A549 (cell line): ENCODE results near the gene GTF2B. TPM values are rescaled to one million over a fixed set of nuclear protein-coding genes. Genes with fewer than 3 reads are reported as not detected.
"Not testable (repeated sequence)": the region's sequence is repeated elsewhere in the genome, so short reads cannot be mapped to it uniquely, and the experiment has no call there.

Experiments used
- ATAC-seq, 2 experiments: fragments of 200-7000 bp in 1 of 2; fragments of >200 bp in 1 of 2; cut with Nextera tagmentation in 1 of 2; cut with Tn5 transposase in 1 of 2; 3 replicates each; pipeline versions ENCODE4 v1.8.0 to v1.9.1; 2018 to 2020; ENCODE audit warnings: mild to moderate bottlenecking in 1 of 2, moderate library complexity in 1 of 2
- CTCF ChIA-PET: fragments of 300-600 bp; sonication (Branson Sonifier 250); formaldehyde crosslinking; extraction: SDS; loops from one replicate; lab custom pipeline; 2021; ENCODE audit warnings: antibody characterized with exemption, inconsistent platforms; lab: Yijun Ruan, JAX
- POLR2A ChIA-PET: fragments of 350-600 bp; formaldehyde crosslinking; extraction: SDS; loops from one replicate; lab custom pipeline; 2021; ENCODE audit warnings: antibody characterized with exemption, inconsistent platforms; lab: Yijun Ruan, JAX
- DNase-seq, 2 experiments: peaks; one replicate each; pipeline versions ENCODE4 v3.0.0 to v3.0.0-alpha.2; 2011 to 2016; ENCODE audit warnings: low read depth in 1 of 2, low spot score in 1 of 2
- FAIRE-seq: peaks from 2 replicates; lab custom pipeline; 2011; peaks lifted over from hg19 to GRCh38; lab: Jason Lieb, UNC
- H3K27ac ChIP-seq, 2 experiments: fragments of >200 bp; sonication (Bioruptor Twin); formaldehyde crosslinking; 3 replicates each; pipeline ENCODE4 v1.5.1; 2016 to 2017
- H3K4me1 ChIP-seq: fragments of >200 bp; sonication (Bioruptor Twin); formaldehyde crosslinking; 3 replicates; pipeline ENCODE4 v1.6.1; 2016
- H3K4me2 ChIP-seq: fragments of >200 bp; sonication (Bioruptor Twin); formaldehyde crosslinking; 3 replicates; pipeline ENCODE4 v1.6.1; 2016
- H3K4me3 ChIP-seq: fragments of >200 bp; sonication (Bioruptor Twin); formaldehyde crosslinking; 3 replicates; pipeline ENCODE4 v1.5.1; 2016
- H3K9me3 ChIP-seq: fragments of >200 bp; sonication (Bioruptor Twin); formaldehyde crosslinking; 3 replicates; pipeline ENCODE4 v1.6.1; 2016
- BCL3 ChIP-seq: fragments of >200 bp; sonication (Bioruptor Twin); formaldehyde crosslinking; IDR thresholded peaks from 3 replicates; pipeline ENCODE4 v1.6.1; 2016
- BHLHE40 ChIP-seq: IDR thresholded peaks from 2 replicates; pipeline ENCODE4 v1.6.1; 2012; ENCODE audit warnings: low read depth, low read length, inconsistent platforms
- CHD2 ChIP-seq: fragments of 150-350 bp; IDR thresholded peaks from 2 replicates; pipeline ENCODE4 v1.6.1; 2014; ENCODE audit warnings: low read length; ENCODE audit not compliant: partially characterized antibody
- E2F6 ChIP-seq: IDR thresholded peaks from 2 replicates; pipeline ENCODE4 v1.6.1; 2012; ENCODE audit warnings: low read depth, borderline replicate concordance
- EHF ChIP-seq: fragments of 250-450 bp; sonication (Bioruptor Pico); IDR thresholded peaks from 2 replicates; pipeline ENCODE4 v1.5.0; 2020; ENCODE audit warnings: mild to moderate bottlenecking
- HES2 ChIP-seq: fragments of >200 bp; sonication (Bioruptor Twin); formaldehyde crosslinking; IDR thresholded peaks from 2 replicates; pipeline ENCODE4 v1.6.1; 2016
- HEYL ChIP-seq: fragments of 250-450 bp; sonication (Bioruptor Pico); IDR thresholded peaks from 2 replicates; pipeline ENCODE4 v1.8.0; 2021; ENCODE audit warnings: mild to moderate bottlenecking, moderate library complexity
- KDM5A ChIP-seq: fragments of 200-600 bp; sonication (generic); IDR thresholded peaks from 2 replicates; pipeline ENCODE4 v1.6.1; 2016; ENCODE audit warnings: antibody characterized with exemption, mild to moderate bottlenecking
- MAZ ChIP-seq: fragments of 150-350 bp; IDR thresholded peaks from 2 replicates; pipeline ENCODE4 v1.6.1; 2014; ENCODE audit warnings: antibody characterized with exemption, low read depth, low read length, borderline replicate concordance
- NFE2L2 ChIP-seq: fragments of 150-350 bp; conservative IDR thresholded peaks from 2 replicates; pipeline ENCODE4 v1.6.1; 2014; ENCODE audit warnings: low read length
- NPAS2 ChIP-seq: fragments of 250-450 bp; sonication (Bioruptor Pico); IDR thresholded peaks from 2 replicates; pipeline ENCODE4 v1.8.0; 2022; ENCODE audit warnings: mild to moderate bottlenecking, moderate library complexity, borderline replicate concordance
- NR3C1 ChIP-seq: fragments of >200 bp; sonication (Bioruptor Twin); formaldehyde crosslinking; IDR thresholded peaks from 3 replicates; pipeline ENCODE4 v1.6.1; 2017
- PBX3 ChIP-seq: IDR thresholded peaks from 2 replicates; pipeline ENCODE4 v1.6.1; 2012
- POLR2A ChIP-seq: IDR thresholded peaks from 2 replicates; pipeline ENCODE4 v1.6.1; 2012; ENCODE audit warnings: mild to moderate bottlenecking, low read length
- POLR2AphosphoS2 ChIP-seq: conservative IDR thresholded peaks from 2 replicates; pipeline ENCODE4 v1.6.1; 2012; ENCODE audit warnings: low read length, improper control_type of control experiment, inconsistent platforms
- RAD21 ChIP-seq, 2 experiments: fragments of >200 bp in 1 of 2; sonication (Bioruptor Twin) in 1 of 2; formaldehyde crosslinking in 1 of 2; IDR thresholded peaks in 1 of 2; conservative IDR thresholded peaks in 1 of 2; 2 replicates in 1 of 2; 3 replicates in 1 of 2; pipeline ENCODE4 v1.6.1; 2012 to 2018; ENCODE audit warnings: inconsistent platforms in 1 of 2
- REST ChIP-seq: fragments of 200-600 bp; sonication (generic); IDR thresholded peaks from 2 replicates; pipeline ENCODE4 v1.6.1; 2016; ENCODE audit warnings: antibody characterized with exemption, mild to moderate bottlenecking, moderate library complexity
- ZNF302 ChIP-seq: fragments of 250-450 bp; sonication (Bioruptor Pico); IDR thresholded peaks from 2 replicates; pipeline ENCODE4 v1.9.0; 2021; ENCODE audit warnings: inconsistent platforms, mild to moderate bottlenecking, moderate library complexity
- WGBS: methylation state at CpG from one replicate; pipeline ENCODE4 v1.1.6; 2017; ENCODE audit errors: missing lambda C conversion rate; 5-methylcytosine and 5-hydroxymethylcytosine counted together
- polyA plus RNA-seq, 4 experiments: library from polyadenylated mRNA; depleted of rRNA in 3 of 4; stranded (reverse); fragments of >200 nt; fragmentation: RNase III in 1 of 4; extraction: RNeasy Plus Mini Kit Qiagen cat#74134 plus additional on column Dnase treatment in 1 of 4; gene quantifications; 2 replicates in 3 of 4; 3 replicates in 1 of 4; pipeline ENCODE4 v1.2.3, GENCODE V29; 2011 to 2017

GTF2B gene
- polyA plus RNA-seq, 2 of the 4 experiments (the other 2 are of a cell fraction) = 22.4 to 34.1 TPM

- POLR2A ChIA-PET = interaction anchor here (2.0 kb wide), 1 partner anchor 21 kb away, joined by 7 read pairs; the partner anchor contains the start of gene GTF2B
- not testable (repeated sequence) for FAIRE-seq, DNase-seq, H3K9me3 ChIP-seq, H3K4me3 ChIP-seq, H3K4me2 ChIP-seq, ATAC-seq, H3K4me1 ChIP-seq, H3K27ac ChIP-seq
- 93% methylated on average over 14 of the region's 14 CpGs for WGBS
- CTCF ChIA-PET = interaction anchor here (0.6 kb wide), 1 partner anchor 214 kb away, joined by 3 read pairs; no protein-coding TSS in a partner anchor
Observed at GRCh38 chr1:88869644-88870043, 21.7 kb downstream of the GTF2B start.

GRCh38 chr1:88867743-88868521, 23.4 kb downstream of the GTF2B start:
- Histone ChIP-seq H3K27ac (no peak overlapping the region), H3K4me2 (no peak overlapping the region), H3K4me3 (no peak overlapping the region), H3K4me1 (no peaks in the 10 kb centered on the region), H3K9me3 (no peaks in the 10 kb centered on the region)
- ChIA-PET POLR2A (no interaction called here), CTCF (interaction anchor here (2.2 kb wide), 1 partner anchor 9 kb away, joined by 7 read pairs; no protein-coding TSS in a partner anchor)
- no peak for ATAC-seq
- TF ChIP-seq REST (no peak), HEYL (CRISPR knock-in tag) (no peak), ZNF302 (no peak), HES2 (no peak), KDM5A (no peak), EHF (no peak), POLR2AphosphoS2 (no peak), POLR2A (no peak), NPAS2 (no peak), E2F6 (no peak), BCL3 (no peak), MAZ (no peak), CHD2 (no peak), RAD21 (conservative IDR thresholded peaks at IDR 0.05 in 1 of 2, IDR thresholded peaks at IDR 0.05 in 1 of 2) (no peak), PBX3 (no peak), NR3C1 (no peak), BHLHE40 (no peak), NFE2L2 (no peak)
- no peak for DNase-seq
- no peak for FAIRE-seq
- WGBS = 82% methylated on average over 6 of the region's 6 CpGs
